ENCODE data around the gene TMEM176B. TPM values are rescaled to one million over a fixed set of nuclear protein-coding genes. Genes with fewer than 3 reads are reported as not detected.
"Not testable (repeated sequence)": the region's sequence is repeated elsewhere in the genome, so short reads cannot be mapped to it uniquely, and the experiment has no call there.

The TMEM176B gene
- total RNA-seq, 2 donors from 2014 or later: 32.9 to 36.3 TPM

DNA sequence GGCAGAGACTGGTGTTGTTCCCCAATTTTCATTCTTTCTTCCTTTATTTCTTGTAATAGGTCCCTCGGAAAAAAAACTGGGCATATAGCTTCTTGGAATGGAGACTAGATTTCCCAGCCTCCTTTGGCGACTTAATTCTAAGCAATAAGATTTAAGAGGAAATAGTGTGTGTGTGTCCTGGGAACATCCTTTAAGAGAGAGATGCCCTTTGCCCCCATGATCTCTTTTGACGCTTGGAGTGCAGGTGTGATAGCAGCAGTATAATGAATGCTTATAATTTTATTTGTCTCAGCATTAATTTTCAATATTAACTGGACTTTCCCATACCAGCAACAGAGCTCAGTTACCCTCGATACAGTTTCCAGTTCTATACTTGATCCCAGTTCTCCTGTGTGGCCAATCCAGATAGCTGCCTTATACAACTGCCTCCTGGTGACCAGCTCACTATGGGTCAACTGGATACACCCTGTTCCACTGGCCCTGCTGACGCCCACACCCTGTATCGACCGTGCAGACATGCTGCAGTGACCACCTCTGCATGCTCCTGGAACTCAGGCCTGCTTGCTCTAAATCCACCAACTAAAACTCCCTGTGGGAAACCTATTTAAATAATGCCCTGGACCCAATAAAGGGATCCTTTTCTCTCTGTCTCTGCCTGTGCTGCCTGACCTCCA lies 14.3 kb upstream of the TMEM176B start:
- no peaks in the 10 kb centered on the region for H3K36me3 ChIP-seq (replicated peaks in 1 of 2; ENCODE audit: insufficient read depth in 1 of 2, low read depth in 2 of 2)
- WGBS, 2 donors: 69% methylated on average over 7 of the region's 7 CpGs

DNA sequence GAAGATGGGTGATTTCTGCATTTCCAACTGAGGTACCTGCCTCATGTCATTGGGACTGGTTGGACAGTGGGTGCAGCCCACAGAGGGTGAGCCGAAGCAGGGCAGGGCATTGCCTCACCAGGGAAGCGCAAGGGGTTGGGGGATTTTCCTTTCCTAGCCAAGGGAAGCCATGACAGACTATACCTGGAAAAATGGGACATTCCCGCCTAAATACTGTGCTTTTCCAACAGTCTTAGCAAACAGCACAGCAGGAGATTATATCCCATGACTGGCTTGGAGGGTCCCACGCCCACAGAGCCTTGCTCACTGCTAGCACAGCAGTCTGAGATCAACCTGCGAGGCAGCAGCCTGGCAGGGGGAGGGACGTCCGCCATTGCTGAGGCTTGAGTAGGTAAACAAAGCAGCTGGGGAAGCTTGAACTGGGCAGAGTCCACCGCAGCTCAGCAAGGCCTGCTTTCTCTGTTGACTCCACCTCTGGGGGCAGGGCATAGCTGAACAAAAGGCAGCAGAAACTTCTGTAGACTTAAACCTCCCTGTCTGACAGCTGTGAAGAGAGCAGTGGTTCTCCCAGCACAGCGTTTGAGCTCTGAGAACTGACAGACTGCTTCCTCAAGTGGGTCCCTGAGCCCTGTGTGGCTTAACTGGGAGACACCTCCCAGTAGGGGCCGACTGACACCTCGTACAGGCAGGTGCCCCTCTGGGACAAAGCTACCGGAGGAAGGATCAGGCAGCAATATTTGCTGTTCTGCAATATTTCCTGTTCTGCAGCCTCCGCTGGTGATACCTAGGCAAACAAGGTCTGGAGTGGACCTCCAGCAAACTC lies 7.7 kb upstream of the TMEM176B start:
- H3K27me3 ChIP-seq; intact Hi-C loops (cut with DNase I); H3K9me3 ChIP-seq; H3K4me3 ChIP-seq; ATAC-seq; H3K36me3 ChIP-seq (replicated peaks in 1 of 2; ENCODE audit: insufficient read depth in 1 of 2, low read depth in 2 of 2); H3K4me1 ChIP-seq: not testable (repeated sequence)
- WGBS, 2 donors: 40 to 49% methylated on average over 7 to 13 of the region's 13 CpGs
- peak in 2 of 4 donors; percentile 23 to 65 for DNase-seq
- H3K27ac ChIP-seq: peak overlapping the region in 1 of 4 donors; percentile 15

More for the DNA sequence above, 14.3 kb upstream of the TMEM176B start:
- H3K27ac ChIP-seq: no peak overlapping the region
- TF ChIP-seq, protein P1, sequence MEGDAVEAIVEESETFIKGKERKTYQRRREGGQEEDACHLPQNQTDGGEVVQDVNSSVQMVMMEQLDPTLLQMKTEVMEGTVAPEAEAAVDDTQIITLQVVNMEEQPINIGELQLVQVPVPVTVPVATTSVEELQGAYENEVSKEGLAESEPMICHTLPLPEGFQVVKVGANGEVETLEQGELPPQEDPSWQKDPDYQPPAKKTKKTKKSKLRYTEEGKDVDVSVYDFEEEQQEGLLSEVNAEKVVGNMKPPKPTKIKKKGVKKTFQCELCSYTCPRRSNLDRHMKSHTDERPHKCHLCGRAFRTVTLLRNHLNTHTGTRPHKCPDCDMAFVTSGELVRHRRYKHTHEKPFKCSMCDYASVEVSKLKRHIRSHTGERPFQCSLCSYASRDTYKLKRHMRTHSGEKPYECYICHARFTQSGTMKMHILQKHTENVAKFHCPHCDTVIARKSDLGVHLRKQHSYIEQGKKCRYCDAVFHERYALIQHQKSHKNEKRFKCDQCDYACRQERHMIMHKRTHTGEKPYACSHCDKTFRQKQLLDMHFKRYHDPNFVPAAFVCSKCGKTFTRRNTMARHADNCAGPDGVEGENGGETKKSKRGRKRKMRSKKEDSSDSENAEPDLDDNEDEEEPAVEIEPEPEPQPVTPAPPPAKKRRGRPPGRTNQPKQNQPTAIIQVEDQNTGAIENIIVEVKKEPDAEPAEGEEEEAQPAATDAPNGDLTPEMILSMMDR (IDR thresholded peaks at IDR 0.05): no peak
- TF ChIP-seq POLR2A (IDR thresholded peaks at IDR 0.05): no peak
- intact Hi-C loops (cut with DNase I): no loop called here
- no peaks in the 10 kb centered on the region for H3K9me3 ChIP-seq
- no peak for DNase-seq
- H3K27me3 ChIP-seq: no peaks in the 10 kb centered on the region
- ATAC-seq: no peak
- H3K4me1 ChIP-seq: no peaks in the 10 kb centered on the region
- H3K4me3 ChIP-seq: no peak overlapping the region

DNA sequence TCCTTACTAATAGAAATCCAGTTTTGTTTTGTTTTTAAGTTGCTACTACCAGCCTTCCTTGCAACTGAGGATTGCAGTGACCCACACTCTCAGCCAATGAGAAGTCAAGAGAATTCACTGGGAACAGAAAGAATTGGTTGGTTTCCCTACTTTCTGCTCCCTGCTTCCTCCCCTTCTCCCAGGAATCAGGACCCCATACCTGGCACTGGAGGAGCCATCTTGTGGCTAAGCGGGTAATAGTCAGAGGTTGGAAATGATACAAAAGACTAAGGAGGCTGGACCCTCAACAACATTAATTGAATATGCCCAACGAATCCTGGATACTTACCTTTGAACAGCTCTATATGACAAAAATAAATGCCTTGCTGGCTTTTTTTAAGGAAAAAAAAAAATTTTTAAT lies 6.7 kb upstream of the TMEM176B start:
- intact Hi-C loops (cut with DNase I): no loop called here
- ATAC-seq (no peak), DNase-seq (no peak)
- no peaks in the 10 kb centered on the region for H3K36me3 ChIP-seq (replicated peaks in 1 of 2; ENCODE audit: insufficient read depth in 1 of 2, low read depth in 2 of 2)
- 74 to 78% methylated on average over 2 of the region's 2 CpGs for WGBS, 2 donors
- peaks cover 0 to 9% (median 0%) of the 10 kb centered on the region in 3 donors for H3K9me3 ChIP-seq
- H3K4me3 ChIP-seq: no peak overlapping the region
- H3K27me3 ChIP-seq: no peaks in the 10 kb centered on the region
- H3K4me1 ChIP-seq: no peaks in the 10 kb centered on the region
- H3K27ac ChIP-seq: no peak overlapping the region
- TF ChIP-seq POLR2A (IDR thresholded peaks at IDR 0.05): no peak
- TF ChIP-seq, protein P1 (IDR thresholded peaks at IDR 0.05): no peak

DNA sequence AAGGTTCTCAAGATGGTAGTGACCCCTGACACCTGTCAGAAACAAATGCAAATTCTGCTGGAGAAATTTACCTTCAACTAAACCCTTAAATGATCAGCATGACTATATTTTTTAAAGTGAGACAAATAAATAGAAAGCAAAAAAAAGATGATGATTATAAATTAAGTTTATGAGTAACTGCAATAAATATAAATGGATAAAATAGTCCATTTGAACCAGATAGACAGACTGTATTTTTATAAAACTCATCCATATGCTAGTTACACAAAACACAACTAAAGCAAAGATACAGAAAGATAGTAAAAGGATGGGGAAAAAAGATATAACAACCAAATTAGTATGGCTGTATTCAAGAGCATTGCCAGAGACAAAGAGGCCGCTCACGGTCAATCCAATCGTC lies 6.3 kb upstream of the TMEM176B start:
- Histone ChIP-seq H3K27ac (no peak overlapping the region), H3K27me3 (no peaks in the 10 kb centered on the region), H3K36me3 (replicated peaks in 1 of 2; ENCODE audit: insufficient read depth in 1 of 2, low read depth in 2 of 2) (no peaks in the 10 kb centered on the region), H3K9me3 (peaks cover 0 to 9% (median 0%) of the 10 kb centered on the region in 3 donors), H3K4me3 (no peak overlapping the region), H3K4me1 (no peaks in the 10 kb centered on the region)
- DNase-seq: no peak
- TF ChIP-seq, protein P1 (IDR thresholded peaks at IDR 0.05): no peak
- no peak for TF ChIP-seq POLR2A (IDR thresholded peaks at IDR 0.05)
- intact Hi-C loops (cut with DNase I): no loop called here
- ATAC-seq: no peak
- WGBS, 2 donors: 92 to 94% methylated on average over 3 of the region's 3 CpGs

DNA sequence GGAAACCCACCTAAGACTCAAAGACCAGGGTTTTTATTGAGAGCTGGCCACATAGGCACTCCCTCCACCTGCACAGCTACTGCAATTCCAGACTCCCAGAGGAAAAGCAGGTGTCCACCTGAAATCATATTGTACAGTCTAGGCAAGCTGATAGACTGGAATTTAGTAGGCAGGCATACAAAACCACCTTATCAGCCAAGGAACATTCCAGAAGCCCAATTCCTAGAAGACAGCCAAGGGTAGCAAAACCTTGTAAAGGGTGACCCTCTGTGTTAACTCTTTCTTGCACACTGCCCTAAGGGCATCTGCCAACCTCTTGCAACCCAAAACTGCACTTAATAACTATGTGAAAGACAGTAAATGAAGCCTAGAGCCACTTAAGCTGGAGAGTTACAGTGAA lies 5.7 kb upstream of the TMEM176B start:
- DNase-seq (no peak), ATAC-seq (no peak)
- intact Hi-C loops (cut with DNase I): no loop called here
- no peak overlapping the region for H3K4me3 ChIP-seq
- H3K9me3 ChIP-seq: peaks cover 0 to 9% (median 0%) of the 10 kb centered on the region in 3 donors
- H3K36me3 ChIP-seq (replicated peaks in 1 of 2; ENCODE audit: insufficient read depth in 1 of 2, low read depth in 2 of 2): no peaks in the 10 kb centered on the region
- H3K27ac ChIP-seq: no peak overlapping the region
- TF ChIP-seq, protein P1 (IDR thresholded peaks at IDR 0.05): no peak
- no peak for TF ChIP-seq POLR2A (IDR thresholded peaks at IDR 0.05)
- H3K27me3 ChIP-seq: no peaks in the 10 kb centered on the region
- peaks cover 3% of the 10 kb centered on the region for H3K4me1 ChIP-seq
